AG09319 (cell line): ENCODE results near the gene GBA2.

Experiments
- DNase-seq: peaks from one replicate; pipeline ENCODE4 v3.0.0-alpha.2; 2010; ENCODE audit warnings: low read depth; ENCODE audit errors: extremely low read depth
- CTCF ChIP-seq: IDR thresholded peaks from 2 replicates; pipeline ENCODE4 v1.5.1; 2011; ENCODE audit warnings: low read depth, mild to moderate bottlenecking, inconsistent platforms, low read length, moderate library complexity

The GBA2 gene

GRCh38 chr9:35717132-35717870 lies 31.7 kb downstream of the GBA2 start:
- no peak for TF ChIP-seq CTCF
- no peak for DNase-seq

- TF ChIP-seq CTCF, result no peak; the same call in none of the 2 replicates
- DNase-seq, result no peak
Observed at GRCh38 chr9:35716230-35716629, 32.8 kb downstream of the GBA2 start.

- no peak for TF ChIP-seq CTCF
- no peak for DNase-seq
Observed at GRCh38 chr9:35714579-35715252, 34.3 kb downstream of the GBA2 start.

- no peak for TF ChIP-seq CTCF
Observed at GRCh38 chr9:35714123-35714522, 34.9 kb downstream of the GBA2 start.

GRCh38 chr9:35713578-35713977 lies 35.5 kb downstream of the GBA2 start:
- no peak for DNase-seq
- TF ChIP-seq CTCF, result no peak

More at GRCh38 chr9:35714123-35714522, 34.9 kb downstream of the GBA2 start:
- no peak for DNase-seq

GRCh38 chr9:35712762-35713400 lies 36.1 kb downstream of the GBA2 start:
- DNase-seq, result no peak
- TF ChIP-seq CTCF, result no peak
